CD4-positive, alpha-beta T cell treated with Interferon alpha-2 for 1 hour (primary cell): ENCODE data around the gene RAC3.

ENCODE experiments used
- DNase-seq, 2 donors: peaks; one replicate each; pipeline ENCODE4 v3.0.0-alpha.2; 2020 to 2022

RAC3 gene

DNA sequence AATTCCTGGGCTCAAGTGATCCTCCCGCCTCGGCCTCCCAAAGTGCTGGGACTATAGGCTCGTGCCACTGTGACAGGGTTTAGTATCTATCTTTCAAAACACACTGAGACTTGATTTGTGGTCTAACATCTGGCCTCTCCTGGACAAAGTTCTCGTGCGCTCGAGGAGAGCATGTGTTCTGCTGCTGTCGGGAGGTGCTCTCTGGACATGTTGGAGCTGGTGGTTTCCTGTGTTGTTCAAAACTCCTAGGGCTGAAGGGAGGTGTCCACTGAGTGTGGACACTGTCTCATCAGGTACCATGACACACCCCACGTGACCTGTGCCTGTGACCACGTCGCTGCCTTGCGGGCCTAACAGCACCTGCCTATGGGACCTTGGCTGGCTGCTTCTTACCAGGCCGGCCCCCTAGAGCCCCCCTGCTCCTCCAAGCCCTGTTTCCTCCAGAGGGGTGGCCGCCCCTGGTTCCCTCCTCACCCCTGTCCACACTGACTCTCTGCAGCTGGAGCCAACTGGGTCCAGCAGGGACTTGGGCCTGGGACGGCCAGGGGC lies 14.5 kb downstream of the RAC3 start:
- no peak for DNase-seq

GRCh38 chr17:82046903-82047302 lies 15.4 kb downstream of the RAC3 start:
- DNase-seq = no peak

- DNase-seq = no peak
These were observed 15.9 kb downstream of the RAC3 start for GRCh38 chr17:82047379-82047778.

DNA sequence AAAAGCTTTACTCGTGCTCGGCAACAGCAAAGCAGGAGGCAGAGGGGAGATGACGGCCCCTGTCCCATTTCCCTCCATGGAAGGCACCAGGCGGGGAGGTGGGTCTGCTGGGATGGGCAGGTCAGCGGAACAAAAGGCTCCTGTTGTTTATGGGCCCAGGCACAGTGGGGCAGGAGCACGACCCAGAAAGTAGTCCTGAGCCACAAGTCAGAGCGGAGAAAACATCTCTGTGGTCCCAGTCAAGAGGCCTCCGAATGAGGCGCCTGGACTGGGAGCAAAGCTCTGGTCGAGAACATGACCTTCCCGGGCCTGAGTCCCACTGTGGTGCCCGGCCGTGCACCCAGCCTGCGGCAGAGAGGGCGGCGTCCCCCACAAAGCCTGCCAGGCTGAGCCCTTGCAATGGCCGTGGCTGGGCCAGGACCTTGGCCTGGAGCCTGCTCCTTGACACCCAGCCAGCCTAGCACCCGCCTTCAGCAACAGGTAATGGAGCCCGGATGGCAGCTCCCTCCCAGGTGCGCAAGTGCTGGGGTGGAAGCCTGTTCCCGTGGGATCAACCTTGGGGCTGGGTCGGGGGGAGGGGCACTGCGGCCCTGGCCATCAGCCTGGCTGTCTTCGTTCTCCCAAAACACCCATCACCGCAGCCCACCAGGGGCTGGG lies 16.6 kb downstream of the RAC3 start:
- no peak for DNase-seq

DNA sequence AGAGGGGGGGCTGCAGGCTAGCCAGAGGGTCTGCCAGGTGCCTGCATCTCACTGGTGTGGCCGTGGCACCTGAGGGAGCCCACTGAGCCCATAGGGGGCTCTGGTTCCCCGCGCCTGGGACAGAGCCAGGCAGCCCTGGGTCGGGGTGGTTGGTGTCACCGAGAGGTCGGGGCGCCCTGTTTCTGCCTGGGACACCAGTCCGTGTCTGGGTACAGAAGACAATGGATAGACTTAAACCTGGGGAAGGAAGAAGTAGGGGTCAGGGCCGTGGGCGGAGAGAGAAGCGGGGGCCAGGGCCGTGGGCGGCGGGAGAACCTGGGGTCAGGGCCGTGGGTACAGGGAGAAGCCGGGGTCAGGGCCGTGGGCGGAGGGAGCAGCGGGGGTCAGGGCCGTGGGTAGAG lies 17.1 kb downstream of the RAC3 start:
- DNase-seq = no peak

DNA sequence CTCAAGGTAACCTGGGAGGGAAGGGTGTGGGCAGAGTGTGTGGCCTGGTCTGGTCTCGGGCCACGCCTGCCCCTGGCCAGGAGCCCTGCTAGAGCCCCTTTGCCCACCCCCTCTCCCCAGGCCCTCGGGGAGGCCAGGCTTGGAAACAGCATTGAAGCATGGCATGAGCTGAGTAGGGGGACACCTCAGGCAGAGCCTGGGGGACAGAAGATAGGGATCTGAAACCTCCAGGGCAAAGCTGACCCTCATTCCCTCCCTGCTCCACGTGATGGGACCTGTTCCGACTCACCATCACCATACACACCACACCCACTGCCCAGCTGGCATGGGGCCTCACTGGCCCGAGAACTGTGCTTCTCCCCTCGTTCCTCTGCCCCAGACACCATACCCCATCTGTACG lies 17.6 kb downstream of the RAC3 start:
- DNase-seq = no peak

- DNase-seq = no peak
These were observed 18.1 kb downstream of the RAC3 start for GRCh38 chr17:82049521-82049971.

- no peak for DNase-seq
These were observed 18.8 kb downstream of the RAC3 start for GRCh38 chr17:82050152-82050760.

DNA sequence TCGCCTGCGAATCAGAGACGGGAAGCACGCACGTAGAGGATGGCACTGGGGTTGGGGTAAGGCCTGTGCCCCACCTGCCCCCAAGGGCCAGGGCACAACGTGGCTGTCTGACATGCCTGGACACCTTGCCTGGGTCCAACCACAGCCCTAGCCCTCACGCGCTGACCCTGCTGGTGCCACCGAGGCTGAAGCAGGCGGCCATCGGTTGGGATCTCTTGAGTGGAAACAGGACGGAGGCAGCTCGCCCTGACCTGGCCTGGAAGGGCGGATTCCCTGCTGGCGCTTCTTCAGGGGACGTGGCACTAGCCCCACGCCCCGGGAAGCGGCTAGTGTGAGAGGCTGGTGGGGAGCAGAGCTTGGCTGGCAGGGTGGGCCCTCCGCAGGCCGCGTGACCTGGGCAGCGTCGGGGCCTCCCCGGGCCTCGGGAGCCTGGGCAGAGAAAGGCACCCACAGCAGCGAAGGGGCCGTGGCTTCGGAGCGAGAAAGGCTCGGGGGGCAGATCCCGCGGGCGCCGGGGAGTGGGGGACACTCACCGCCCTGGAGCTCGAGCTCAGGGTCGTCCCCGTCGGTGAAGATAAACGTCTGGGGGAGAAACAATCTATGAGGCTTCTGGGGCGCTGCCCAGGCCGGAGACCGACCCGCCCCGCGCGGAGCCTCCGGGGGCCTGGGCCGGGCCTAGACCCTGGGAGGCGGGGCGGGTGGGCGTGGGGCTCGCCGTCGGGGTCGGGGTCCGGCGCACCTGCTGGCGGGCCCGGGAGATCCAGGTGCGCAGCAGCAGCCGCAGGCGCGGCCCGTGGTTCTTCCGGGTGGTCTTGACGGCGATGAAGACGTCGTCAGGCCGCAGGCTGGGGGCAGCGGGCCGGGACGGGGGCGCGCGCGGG lies 19.5 kb downstream of the RAC3 start:
- no peak for DNase-seq

DNA sequence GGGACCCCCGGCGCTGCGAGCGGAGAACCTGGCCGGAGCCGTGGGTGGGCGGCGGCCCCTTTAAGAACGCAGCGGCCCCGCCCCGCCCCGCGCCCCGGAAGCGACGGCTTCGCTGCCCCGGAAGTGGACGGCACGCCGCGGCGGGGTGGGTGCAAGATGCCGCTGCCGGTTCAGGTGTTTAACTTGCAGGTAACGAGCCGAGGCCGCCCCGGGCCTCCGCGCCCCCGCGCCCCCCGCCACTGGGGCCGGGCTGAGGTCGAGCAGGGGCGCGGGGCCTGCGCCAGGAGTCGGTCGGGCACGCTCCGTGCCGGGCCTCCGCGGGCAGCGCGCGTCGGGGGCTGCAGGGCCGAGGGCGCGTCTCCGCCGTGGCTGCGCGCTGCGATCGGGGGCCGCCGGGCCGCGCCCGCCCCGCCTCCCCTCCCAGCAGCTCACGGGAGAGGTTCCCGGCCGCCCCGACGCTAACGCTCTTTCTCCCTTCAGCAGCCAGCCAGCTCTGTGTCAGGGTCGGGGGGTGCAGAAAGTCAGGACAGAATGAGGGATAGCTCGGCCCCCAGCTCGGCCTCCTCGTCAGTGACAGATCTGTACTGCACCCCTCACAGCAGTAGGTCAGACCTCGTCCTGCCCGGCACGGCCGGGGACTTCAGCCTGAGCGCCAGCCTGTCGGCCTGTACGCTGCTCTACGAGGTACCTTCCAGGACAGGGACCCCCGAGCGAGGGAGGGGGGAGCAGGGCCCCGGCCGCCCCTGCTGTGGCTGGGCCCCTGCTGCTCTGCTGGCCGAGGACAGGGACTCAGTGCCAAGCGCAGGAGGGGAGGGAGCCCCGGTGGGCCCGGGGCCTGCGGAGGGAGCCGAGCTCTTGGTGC lies 20.5 kb downstream of the RAC3 start, which contains the start of the genes GPS1 and RFNG:
TSS of gene GPS1 (plus strand) at position 123 of the 862 bp plus-strand sequence. CDS start at position 157, 34 bp downstream.
TSS of gene RFNG (minus strand) at position 36 of the 862 bp plus-strand sequence. CDS start 45 bp downstream, outside the sequence.
- DNase-seq = peak; percentile 63 to 81

- no peak for DNase-seq
These were observed 21.2 kb downstream of the RAC3 start for GRCh38 chr17:82052638-82053059.

DNA sequence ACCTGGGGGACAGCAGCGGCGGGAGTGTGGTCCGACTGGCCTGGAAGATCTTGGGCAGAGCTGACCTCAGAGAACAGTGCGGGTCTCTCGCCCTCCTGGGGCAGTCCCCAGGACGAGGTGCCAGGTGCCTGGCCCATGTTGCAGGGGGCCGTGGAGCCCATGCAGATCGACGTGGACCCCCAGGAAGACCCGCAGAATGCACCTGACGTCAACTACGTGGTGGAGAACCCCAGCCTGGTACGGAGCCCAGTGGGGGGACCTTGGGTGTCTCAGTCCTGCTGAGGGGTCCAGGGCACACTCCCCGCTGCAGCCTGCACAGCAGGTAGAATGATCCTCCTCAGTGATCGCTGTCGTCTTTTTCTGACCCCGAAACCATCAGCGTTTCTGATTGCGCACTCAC lies 21.7 kb downstream of the RAC3 start:
- DNase-seq = no peak

GRCh38 chr17:82053556-82054263 lies 22.2 kb downstream of the RAC3 start:
- DNase-seq = no peak

GRCh38 chr17:82054351-82055022 lies 23.0 kb downstream of the RAC3 start:
- no peak for DNase-seq

DNA sequence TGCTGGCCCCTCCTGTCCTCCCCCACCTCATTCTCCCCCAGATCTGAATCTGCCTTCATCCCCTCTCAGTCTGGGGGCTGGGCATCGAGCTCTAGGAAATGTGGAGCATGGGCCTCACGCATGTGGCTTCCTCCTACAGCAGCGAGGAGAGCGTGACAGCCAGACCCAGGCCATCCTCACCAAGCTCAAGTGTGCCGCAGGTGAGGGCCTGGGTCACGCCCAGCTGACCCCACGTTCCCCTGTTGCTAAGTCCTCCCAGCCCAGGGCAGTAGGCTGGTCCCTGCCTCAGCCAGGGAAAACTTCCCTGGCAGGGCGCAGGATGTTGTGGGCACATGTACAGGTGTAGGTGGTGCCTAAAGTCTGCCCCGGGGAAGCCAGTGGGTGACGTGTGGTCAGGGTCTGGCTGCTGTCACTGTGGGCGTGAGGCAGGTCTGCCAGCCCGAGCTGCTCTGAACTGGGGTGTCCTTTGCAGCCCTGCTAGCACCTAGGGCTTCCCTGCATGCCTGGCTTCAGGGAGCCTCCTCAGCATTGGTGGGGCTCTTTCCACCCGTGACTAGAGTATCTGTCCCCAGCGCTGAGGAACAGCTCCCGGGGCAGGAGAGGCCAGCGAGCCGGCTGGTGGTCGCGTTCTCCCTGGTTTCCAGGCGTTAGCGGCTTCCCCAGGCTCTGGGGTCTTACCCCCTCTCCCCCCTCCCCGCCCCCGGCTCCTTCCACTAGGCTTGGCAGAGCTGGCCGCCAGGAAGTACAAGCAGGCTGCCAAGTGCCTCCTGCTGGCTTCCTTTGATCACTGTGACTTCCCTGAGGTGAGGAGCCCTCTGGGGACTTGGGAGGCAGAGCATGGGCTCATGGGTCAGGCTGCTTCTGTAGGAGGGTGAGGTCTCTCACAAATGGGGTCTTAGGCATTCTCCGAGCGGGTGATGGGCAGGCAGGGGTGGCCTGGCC lies 23.8 kb downstream of the RAC3 start:
- DNase-seq = no peak

DNA sequence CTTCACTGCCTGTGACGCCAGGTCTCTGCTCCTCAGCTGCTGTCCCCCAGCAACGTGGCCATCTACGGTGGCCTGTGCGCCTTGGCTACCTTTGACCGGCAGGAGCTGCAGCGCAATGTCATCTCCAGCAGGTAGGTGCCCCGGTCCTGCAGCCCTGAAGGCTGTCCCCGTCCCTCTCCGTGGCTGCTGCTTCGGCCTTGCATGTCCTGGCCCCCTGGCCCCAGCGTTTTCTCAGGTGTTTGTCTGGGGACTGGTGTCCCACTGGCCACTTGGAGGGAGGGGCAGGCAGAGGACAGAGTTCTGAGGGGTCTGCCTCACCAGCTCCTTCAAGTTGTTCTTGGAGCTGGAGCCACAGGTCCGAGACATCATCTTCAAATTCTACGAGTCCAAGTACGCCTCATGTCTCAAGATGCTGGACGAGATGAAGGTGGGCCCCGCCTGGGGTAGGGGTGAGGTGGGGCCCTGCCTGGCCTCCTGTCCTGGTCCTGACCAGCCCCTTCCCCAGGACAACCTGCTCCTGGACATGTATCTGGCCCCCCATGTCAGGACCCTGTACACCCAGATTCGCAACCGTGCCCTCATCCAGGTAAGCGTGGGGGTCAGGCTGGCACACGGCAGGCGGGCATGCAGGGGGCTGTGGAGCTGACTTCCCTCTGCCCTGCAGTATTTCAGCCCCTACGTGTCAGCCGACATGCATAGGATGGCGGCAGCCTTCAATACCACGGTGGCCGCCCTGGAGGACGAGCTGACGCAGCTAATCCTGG lies 24.7 kb downstream of the RAC3 start:
- DNase-seq = no peak

DNA sequence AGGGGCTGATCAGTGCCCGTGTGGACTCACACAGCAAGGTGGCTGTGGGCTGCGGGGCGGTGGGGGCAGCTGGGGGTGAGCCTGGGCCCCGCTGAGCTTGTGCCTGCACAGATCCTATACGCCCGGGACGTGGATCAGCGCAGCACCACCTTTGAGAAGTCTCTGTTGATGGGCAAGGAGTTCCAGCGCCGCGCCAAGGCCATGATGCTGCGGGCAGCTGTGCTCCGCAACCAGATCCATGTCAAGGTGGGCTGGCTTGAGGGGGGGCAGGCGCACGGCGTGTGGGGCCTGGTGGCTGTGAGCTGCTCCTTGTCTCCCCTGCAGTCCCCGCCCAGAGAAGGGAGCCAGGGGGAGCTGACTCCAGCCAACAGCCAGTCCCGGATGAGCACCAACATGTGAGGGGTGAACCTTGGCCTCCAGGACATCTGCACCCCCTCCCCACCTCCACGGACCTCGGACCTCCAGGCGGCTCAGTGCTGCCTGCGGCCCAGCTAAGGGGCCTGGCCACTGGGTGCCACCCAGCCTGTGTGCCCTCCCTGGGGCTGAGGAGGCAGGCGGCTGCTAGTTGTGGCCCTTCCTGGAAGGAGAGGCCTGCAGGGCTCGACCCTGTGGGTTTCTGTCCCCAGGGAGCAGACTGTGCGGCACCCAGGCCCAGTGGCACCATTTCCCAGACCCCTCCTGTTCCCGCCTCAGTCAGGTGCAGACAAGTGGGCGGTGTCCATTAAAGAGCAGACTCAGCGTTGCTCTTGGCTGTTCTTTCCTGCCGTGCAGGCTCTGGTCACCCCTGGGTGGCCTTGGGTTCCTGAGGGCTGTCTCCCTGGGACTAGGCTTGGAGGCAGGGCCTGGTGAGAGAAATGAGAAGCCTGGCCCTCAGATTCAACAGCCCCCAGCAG lies 25.5 kb downstream of the RAC3 start:
- DNase-seq = no peak
